Measurements from ENCODE around the gene BPTF. TPM values are rescaled to one million over a fixed set of nuclear protein-coding genes. Genes with fewer than 3 reads are reported as not detected.

Gene BPTF
- polyA plus RNA-seq, 2 of the 4 experiments (the other 2 are of a cell fraction), result 26.3 to 60.7 TPM

DNA sequence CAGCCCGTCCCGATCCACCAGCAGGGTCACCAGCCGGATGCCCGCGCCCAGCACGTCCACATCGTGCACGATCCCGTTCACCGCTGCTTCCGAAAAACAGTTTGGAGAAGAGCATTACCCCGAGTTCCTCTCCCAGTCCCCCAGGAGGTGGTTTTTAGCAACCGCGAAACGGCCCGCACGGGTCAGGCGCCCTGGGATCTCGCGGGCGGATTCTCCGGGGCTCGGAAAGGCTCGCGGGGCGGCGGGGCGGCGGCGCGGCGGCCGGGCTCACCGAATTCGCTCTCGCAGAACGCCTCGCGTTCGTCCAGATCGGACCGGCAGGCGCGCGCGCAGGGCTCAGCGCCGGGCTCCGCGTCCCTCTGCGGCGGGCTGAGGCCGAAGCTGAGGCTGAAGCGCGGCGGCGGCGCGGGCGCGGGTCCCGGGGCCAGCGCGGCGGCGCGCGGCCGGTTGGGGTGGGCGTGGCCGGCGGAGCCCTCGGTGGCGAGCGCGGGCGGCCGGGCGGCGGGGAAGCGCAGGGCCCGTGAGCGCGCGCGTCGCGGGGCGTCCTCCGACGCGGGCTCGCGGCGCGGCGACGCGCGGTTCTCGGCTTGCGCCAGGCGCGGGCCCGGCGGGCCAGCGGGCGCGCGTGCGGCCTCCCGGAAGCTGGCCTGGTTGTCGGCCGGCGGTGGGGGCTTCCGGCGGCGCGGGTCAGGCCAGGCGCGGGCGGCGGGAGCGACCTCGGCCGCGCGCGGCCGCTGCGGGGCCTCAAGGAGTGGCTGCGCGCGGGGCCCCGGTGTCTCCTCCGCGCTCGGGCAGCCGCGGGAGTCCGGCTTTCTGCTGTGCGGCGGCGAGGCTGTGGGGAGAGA lies 168.1 kb downstream of the BPTF start (continued):
- no peak for TF ChIP-seq MYC (IDR thresholded peaks at IDR 0.05; ENCODE audit: borderline replicate concordance, low read length)
- TF ChIP-seq FOXS1 (CRISPR knock-in tag; IDR thresholded peaks at IDR 0.05), result no peak
- 0 out of 2 replicates have a peak, but pooled peaks have one; percentile 29 for TF ChIP-seq KDM5A (IDR thresholded peaks at IDR 0.05)
- TF ChIP-seq, protein P1, sequence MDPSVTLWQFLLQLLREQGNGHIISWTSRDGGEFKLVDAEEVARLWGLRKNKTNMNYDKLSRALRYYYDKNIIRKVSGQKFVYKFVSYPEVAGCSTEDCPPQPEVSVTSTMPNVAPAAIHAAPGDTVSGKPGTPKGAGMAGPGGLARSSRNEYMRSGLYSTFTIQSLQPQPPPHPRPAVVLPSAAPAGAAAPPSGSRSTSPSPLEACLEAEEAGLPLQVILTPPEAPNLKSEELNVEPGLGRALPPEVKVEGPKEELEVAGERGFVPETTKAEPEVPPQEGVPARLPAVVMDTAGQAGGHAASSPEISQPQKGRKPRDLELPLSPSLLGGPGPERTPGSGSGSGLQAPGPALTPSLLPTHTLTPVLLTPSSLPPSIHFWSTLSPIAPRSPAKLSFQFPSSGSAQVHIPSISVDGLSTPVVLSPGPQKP (IDR thresholded peaks at IDR 0.05; ENCODE audit: low read depth, low read length), result no peak
- TF ChIP-seq KDM1A (IDR thresholded peaks at IDR 0.05; ENCODE audit: low read depth), result no peak
- TF ChIP-seq JUN (IDR thresholded peaks at IDR 0.05), result peak; percentile 57 to 88; a peak in 4 of 5 replicates
- TF ChIP-seq SMC3 (IDR thresholded peaks at IDR 0.05), result no peak
- no peak for TF ChIP-seq POLR2AphosphoS2 (conservative IDR thresholded peaks at IDR 0.05; ENCODE audit: low read length)
- no peak for TF ChIP-seq MAFK (IDR thresholded peaks at IDR 0.05; ENCODE audit: partially characterized antibody)
- peak; percentile 85 for TF ChIP-seq PHF8 (IDR thresholded peaks at IDR 0.05; ENCODE audit: borderline replicate concordance, low read depth)
- TF ChIP-seq JUNB (IDR thresholded peaks at IDR 0.05), result no peak
- TF ChIP-seq, protein P2, sequence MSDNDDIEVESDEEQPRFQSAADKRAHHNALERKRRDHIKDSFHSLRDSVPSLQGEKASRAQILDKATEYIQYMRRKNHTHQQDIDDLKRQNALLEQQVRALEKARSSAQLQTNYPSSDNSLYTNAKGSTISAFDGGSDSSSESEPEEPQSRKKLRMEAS (IDR thresholded peaks at IDR 0.05), result peak; percentile 64; the same call in 1 of the 2 replicates
- TF ChIP-seq RAD21 (conservative IDR thresholded peaks at IDR 0.05 in 1 of 2, IDR thresholded peaks at IDR 0.05 in 1 of 2), result no peak
- 0 out of 2 replicates have a peak, but pooled peaks have one; percentile 46 for TF ChIP-seq RNF2 (IDR thresholded peaks at IDR 0.05; ENCODE audit: borderline replicate concordance, low read depth)
- TF ChIP-seq CBX8 (IDR thresholded peaks at IDR 0.05), result no peak
- no peak for TF ChIP-seq RARB (CRISPR knock-in tag; IDR thresholded peaks at IDR 0.05)
- TF ChIP-seq, protein P3, sequence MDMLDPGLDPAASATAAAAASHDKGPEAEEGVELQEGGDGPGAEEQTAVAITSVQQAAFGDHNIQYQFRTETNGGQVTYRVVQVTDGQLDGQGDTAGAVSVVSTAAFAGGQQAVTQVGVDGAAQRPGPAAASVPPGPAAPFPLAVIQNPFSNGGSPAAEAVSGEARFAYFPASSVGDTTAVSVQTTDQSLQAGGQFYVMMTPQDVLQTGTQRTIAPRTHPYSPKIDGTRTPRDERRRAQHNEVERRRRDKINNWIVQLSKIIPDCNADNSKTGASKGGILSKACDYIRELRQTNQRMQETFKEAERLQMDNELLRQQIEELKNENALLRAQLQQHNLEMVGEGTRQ (IDR thresholded peaks at IDR 0.05), result no peak
- no peak for TF ChIP-seq HDAC2 (IDR thresholded peaks at IDR 0.05)
- no peak for TF ChIP-seq NPAS2 (CRISPR knock-in tag; IDR thresholded peaks at IDR 0.05; ENCODE audit: borderline replicate concordance)
- TF ChIP-seq EHMT2 (IDR thresholded peaks at IDR 0.05; ENCODE audit: low read depth), result no peak
- TF ChIP-seq, protein P4, sequence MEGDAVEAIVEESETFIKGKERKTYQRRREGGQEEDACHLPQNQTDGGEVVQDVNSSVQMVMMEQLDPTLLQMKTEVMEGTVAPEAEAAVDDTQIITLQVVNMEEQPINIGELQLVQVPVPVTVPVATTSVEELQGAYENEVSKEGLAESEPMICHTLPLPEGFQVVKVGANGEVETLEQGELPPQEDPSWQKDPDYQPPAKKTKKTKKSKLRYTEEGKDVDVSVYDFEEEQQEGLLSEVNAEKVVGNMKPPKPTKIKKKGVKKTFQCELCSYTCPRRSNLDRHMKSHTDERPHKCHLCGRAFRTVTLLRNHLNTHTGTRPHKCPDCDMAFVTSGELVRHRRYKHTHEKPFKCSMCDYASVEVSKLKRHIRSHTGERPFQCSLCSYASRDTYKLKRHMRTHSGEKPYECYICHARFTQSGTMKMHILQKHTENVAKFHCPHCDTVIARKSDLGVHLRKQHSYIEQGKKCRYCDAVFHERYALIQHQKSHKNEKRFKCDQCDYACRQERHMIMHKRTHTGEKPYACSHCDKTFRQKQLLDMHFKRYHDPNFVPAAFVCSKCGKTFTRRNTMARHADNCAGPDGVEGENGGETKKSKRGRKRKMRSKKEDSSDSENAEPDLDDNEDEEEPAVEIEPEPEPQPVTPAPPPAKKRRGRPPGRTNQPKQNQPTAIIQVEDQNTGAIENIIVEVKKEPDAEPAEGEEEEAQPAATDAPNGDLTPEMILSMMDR (IDR thresholded peaks at IDR 0.05), result no peak
- TF ChIP-seq, protein P5, sequence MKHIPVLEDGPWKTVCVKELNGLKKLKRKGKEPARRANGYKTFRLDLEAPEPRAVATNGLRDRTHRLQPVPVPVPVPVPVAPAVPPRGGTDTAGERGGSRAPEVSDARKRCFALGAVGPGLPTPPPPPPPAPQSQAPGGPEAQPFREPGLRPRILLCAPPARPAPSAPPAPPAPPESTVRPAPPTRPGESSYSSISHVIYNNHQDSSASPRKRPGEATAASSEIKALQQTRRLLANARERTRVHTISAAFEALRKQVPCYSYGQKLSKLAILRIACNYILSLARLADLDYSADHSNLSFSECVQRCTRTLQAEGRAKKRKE (CRISPR knock-in tag; IDR thresholded peaks at IDR 0.05; ENCODE audit: low read depth), result 0 out of 2 replicates have a peak, but pooled peaks have one; percentile 44
- TF ChIP-seq, protein P6, sequence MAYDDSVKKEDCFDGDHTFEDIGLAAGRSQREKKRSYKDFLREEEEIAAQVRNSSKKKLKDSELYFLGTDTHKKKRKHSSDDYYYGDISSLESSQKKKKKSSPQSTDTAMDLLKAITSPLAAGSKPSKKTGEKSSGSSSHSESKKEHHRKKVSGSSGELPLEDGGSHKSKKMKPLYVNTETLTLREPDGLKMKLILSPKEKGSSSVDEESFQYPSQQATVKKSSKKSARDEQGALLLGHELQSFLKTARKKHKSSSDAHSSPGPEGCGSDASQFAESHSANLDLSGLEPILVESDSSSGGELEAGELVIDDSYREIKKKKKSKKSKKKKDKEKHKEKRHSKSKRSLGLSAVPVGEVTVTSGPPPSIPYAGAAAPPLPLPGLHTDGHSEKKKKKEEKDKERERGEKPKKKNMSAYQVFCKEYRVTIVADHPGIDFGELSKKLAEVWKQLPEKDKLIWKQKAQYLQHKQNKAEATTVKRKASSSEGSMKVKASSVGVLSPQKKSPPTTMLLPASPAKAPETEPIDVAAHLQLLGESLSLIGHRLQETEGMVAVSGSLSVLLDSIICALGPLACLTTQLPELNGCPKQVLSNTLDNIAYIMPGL (CRISPR knock-in tag; IDR thresholded peaks at IDR 0.05; ENCODE audit: borderline replicate concordance), result no peak; the same call in 1 of the 2 replicates
- TF ChIP-seq TFCP2L1 (CRISPR knock-in tag; IDR thresholded peaks at IDR 0.05), result 0 out of 2 replicates have a peak, but pooled peaks have one; percentile 27
- TF ChIP-seq MAZ (IDR thresholded peaks at IDR 0.05; ENCODE audit: borderline replicate concordance, low read depth, low read length), result 0 out of 2 replicates have a peak, but pooled peaks have one; percentile 61
- TF ChIP-seq, protein P7, sequence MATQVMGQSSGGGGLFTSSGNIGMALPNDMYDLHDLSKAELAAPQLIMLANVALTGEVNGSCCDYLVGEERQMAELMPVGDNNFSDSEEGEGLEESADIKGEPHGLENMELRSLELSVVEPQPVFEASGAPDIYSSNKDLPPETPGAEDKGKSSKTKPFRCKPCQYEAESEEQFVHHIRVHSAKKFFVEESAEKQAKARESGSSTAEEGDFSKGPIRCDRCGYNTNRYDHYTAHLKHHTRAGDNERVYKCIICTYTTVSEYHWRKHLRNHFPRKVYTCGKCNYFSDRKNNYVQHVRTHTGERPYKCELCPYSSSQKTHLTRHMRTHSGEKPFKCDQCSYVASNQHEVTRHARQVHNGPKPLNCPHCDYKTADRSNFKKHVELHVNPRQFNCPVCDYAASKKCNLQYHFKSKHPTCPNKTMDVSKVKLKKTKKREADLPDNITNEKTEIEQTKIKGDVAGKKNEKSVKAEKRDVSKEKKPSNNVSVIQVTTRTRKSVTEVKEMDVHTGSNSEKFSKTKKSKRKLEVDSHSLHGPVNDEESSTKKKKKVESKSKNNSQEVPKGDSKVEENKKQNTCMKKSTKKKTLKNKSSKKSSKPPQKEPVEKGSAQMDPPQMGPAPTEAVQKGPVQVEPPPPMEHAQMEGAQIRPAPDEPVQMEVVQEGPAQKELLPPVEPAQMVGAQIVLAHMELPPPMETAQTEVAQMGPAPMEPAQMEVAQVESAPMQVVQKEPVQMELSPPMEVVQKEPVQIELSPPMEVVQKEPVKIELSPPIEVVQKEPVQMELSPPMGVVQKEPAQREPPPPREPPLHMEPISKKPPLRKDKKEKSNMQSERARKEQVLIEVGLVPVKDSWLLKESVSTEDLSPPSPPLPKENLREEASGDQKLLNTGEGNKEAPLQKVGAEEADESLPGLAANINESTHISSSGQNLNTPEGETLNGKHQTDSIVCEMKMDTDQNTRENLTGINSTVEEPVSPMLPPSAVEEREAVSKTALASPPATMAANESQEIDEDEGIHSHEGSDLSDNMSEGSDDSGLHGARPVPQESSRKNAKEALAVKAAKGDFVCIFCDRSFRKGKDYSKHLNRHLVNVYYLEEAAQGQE (IDR thresholded peaks at IDR 0.05), result no peak
- TF ChIP-seq NFE2L2 (conservative IDR thresholded peaks at IDR 0.05; ENCODE audit: low read length), result no peak
- TF ChIP-seq EP300 (IDR thresholded peaks at IDR 0.05), result no peak

Measured in A549 (cell line).